HS-5 (cell line): ENCODE results near the gene PCK2.
A peak's percentile ranks its signal among the peaks of the same experiment; 100 is the strongest.

Experiments
- DNase-seq: peaks from one replicate; pipeline ENCODE4 v3.0.0-alpha.2; 2012; ENCODE audit warnings: low read depth

PCK2 gene

GRCh38 chr14:24137529-24138395 is 43.7 kb downstream of the PCK2 start:
- no peak for DNase-seq

DNA sequence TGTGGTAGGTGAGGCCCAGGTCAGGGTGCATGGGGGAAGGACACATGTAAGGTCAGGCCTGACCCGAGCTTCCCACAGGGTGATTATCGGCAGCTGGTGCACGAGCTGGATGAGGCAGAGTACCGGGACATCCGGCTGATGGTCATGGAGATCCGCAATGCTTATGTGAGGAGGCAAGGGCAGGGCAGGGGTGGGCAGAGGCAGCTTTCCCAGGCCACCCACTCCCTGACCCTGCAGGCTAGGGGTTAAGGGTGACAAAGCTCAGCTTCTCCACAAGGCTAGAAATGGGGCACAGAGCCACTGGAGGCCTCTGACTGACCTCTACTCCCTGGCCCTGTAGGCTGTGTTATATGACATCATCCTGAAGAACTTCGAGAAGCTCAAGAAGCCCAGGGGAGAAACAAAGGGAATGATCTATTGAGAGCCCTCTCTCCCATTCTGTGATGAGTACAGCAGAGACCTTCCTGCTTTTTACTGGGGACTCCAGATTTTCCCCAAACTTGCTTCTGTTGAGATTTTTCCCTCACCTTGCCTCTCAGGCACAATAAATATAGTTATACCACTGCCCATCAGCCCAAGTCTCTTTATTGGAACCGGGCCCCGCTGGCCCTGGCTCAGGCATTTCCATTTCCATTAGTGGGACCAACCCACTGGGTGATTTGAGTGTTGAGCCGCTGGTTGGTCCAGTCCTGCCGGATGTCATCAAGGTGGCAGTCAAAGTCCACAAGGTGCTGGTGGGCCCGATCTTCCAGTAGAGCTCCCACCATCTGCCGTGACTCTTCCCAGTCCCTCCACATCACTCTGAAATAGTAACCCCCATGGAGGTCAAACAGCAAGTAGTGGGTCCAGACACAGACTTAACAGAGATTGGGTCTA is 44.5 kb downstream of the PCK2 start:
- no peak for DNase-seq

DNA sequence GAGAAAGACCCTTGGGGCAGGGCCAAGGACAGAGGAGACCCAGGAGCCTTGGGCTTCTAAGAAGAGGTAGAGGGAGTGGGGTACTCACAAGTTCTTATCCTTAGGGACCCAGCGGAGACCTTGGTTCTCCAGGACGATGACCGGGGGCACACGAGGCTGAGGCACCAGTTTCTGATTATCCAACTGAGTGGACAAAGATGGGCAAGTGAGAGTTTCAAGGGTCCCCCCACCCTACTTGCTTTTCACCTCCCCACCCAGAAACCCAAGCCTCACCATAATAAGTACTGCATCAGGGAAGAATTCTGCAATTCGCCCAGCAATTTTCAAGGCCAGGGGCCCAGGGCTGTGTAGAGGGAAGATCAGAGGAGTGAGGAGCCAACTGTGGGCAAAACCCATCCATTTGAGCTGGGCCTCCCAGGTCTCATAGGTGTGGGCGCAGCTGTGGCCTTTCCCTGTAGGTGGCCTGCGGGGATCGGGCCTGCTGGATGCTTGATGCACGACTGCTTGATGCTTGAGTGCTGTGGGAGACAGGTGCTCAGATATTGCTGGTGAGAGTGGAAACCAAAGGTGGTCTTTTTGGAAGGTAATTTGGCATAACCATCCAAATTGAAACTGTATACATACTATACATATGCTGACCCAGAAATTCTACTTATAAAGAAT is 45.3 kb downstream of the PCK2 start:
- no peak for DNase-seq

DNA sequence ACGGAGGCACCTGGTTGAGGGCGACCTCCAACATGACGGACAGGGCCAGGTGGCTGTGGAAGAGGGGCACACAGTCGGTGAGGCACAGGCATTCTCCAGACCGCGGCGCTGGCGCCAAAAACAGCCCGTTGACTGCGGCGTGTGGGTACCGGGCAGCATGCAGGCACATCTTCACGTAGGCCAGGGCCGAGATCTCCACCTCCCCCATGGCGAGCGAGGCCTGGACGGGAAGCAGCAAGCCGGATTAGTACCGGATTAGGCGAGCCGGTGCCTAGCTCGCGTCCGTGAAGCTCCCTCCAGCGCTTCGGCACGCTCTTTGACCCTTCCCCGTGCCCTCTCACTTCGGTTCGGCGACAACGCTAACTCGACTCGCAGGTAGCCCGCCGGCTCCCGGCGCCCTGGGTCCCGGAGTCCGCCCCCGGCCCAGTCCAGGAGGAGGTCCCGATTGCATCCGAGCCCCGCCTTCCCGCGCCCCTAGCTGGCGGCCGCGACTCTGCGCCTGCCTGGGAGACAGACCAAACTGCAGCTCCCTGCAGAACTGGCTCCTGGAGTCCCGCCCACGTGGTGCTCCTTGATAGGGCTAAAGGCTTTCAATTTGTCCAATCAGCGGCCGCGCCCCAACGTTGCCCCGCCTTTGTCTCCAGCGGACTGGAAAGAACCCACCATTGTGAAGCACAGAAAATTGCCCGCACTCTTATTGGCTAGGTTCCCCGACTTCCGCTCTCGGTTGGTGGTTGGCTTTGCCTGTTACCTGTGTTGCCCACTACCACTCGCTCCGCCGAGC is 47.2 kb downstream of the PCK2 start, which contains the start of gene EMC9:
Gene EMC9 (minus strand): TSS at position 495 of the 784 bp plus-strand sequence. CDS start 287 bp downstream, at position 208.
- DNase-seq, result peak; percentile 84

DNA sequence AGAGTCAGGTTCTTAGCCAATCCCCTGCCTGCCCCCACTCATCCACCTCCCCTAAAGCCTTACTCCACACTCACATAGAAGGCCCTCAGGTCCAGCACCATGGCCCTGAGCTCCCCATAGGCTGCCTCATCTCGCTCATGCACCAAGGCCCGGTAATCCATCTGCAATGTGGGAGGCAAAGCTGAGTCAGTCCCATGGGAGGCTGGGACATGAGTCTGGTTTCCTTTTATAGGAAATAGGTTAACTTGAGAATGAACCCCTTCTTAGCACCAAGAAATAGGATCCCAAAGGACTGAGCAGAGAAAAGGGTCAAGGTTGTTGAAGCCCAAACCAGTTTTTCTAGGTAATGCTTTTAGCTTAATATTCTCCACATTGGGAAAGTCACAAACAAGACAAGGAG is 49.4 kb downstream of the PCK2 start:
- DNase-seq, result no peak

- no peak for DNase-seq
Observed at GRCh38 chr14:24144451-24144850, 50.3 kb downstream of the PCK2 start.

- no peak for DNase-seq
Observed at GRCh38 chr14:24145219-24145618, 51.1 kb downstream of the PCK2 start.

- no peak for DNase-seq
Observed at GRCh38 chr14:24145690-24146452, 51.8 kb downstream of the PCK2 start.

DNA sequence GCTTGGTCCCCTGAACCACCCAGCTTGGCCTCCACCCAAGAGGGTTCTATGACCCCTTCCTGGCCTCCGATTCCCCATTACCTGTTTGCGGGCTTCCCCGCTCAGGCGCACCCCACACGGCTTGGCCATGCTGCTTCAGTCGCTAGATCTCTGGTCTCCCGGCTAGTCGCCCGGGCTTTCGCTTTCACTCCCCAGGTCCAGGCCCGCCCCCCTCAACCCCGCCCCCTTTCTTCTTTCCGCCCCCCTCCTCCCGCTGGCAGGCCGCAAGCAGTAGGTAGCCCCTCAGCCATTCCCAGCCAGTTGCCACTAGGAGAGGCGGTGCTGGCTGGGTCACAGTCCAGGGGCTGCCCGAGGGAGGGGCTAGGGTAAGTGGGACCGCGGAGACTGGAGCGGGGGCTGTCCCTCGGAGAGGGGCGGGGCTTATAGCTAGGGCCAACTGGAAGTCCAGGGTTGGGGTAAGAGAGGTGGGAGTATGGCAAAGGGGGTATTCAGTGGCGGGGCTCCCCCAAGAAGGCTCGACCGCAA is 52.4 kb downstream of the PCK2 start, which contains the start of gene PSME2:
Gene PSME2 (minus strand): TSS at position 158 of the 525 bp plus-strand sequence. CDS start 29 bp downstream, at position 129.
- peak; percentile 71 for DNase-seq

DNA sequence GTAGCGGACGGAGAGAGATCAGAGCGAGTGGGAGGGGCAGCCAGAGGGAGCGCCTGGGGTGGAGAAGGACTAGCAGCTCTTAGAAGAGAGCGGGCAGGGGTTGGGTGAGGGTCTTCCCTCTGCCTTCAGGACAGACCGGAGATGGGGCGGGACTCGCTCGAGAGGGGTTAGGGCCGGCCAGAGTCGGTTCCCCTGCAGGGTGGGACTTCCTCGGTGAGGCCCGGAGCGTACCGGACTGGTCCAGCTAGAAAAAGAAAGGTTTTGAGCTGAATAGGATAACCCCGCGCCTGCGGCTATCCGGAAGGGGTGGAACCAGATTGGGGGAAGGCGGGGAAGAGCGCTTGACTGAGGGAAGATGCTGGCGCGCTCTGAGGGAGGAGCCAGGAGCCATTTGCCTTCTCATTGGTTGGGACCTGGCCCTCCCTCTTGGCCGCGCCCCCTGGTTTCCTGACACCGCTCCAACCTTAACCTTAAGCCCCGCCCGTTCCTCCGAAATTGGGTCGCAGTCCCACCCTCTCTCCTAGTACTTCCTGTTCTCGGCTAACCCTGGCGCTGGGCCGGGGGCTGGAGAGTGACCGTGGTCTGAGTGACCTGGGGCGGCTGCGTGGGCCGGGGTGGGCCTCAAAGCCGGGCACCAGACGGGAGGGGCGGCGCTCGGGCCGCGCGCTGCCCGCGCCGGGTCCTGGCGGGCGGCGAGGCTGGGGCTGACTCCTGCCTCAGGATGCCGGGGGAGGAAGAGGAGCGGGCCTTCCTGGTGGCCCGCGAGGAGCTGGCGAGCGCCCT is 53.1 kb downstream of the PCK2 start, which contains the start of gene RNF31:
Gene RNF31 (plus strand): TSS at position 521 of the 783 bp plus-strand sequence. CDS start 201 bp downstream, at position 722.
- DNase-seq, result peak; percentile 88

DNA sequence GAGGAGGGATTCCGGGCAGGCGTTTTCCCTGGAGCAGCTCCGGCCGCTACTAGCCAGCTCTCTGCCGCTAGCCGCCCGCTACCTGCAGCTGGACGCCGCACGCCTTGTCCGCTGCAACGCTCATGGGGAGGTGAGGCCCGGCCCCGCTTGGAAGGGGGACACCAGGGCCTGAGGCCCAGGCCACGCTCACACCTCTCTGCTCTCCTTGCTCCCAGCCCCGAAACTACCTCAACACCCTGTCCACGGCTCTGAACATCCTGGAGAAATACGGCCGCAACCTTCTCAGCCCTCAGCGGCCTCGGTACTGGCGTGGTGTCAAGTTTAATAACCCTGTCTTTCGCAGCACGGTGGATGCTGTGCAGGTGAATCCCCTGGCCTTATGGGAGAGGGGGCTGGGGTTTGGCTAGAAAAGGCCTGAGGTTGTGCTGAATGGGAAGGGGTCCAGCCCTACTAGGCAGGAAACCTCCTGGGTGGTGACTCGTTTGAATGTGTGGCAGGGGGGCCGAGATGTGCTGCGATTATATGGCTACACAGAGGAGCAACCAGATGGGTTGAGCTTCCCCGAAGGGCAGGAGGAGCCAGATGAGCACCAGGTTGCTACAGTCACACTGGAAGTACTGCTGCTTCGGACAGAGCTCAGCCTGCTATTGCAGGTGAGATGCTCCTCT is 53.8 kb downstream of the PCK2 start:
- DNase-seq, result no peak

- no peak for DNase-seq
Observed at GRCh38 chr14:24149302-24149969, 55.3 kb downstream of the PCK2 start.

GRCh38 chr14:24150061-24150460 is 56.0 kb downstream of the PCK2 start:
- DNase-seq, result no peak

GRCh38 chr14:24150567-24150966 is 56.5 kb downstream of the PCK2 start:
- DNase-seq, result no peak

DNA sequence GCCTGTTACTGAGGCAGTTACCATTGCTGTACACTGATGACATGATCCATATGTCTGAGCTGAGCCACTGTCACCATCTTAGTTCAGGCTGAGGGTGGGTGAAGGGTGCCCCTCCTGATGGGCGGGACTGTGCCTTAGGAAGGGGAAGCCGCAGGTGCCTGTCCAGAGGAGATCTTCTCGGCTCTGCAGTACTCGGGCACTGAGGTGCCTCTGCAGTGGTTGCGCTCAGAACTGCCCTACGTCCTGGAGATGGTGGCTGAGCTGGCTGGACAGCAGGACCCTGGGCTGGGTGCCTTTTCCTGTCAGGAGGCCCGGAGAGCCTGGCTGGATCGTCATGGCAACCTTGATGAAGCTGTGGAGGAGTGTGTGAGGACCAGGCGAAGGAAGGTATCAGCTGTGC is 56.9 kb downstream of the PCK2 start:
- no peak for DNase-seq

GRCh38 chr14:24151404-24152080 is 57.4 kb downstream of the PCK2 start:
- no peak for DNase-seq
